IMR-90 (cell line): ENCODE results near the gene PPM1K.

Experiments
- BHLHE40 ChIP-seq: fragments of 150-350 bp; IDR thresholded peaks from 2 replicates; pipeline ENCODE4 v1.6.1; 2016; ENCODE audit warnings: mild to moderate bottlenecking, low read depth, low read length
- CEBPB ChIP-seq: IDR thresholded peaks from 2 replicates; pipeline ENCODE4 v1.6.1; 2012; ENCODE audit warnings: low read depth, low read length, improper control_type of control experiment
- POLR2A ChIP-seq: IDR thresholded peaks from 2 replicates; pipeline ENCODE4 v1.6.1; 2012; ENCODE audit warnings: mild to moderate bottlenecking, low read depth, low read length
- RCOR1 ChIP-seq: IDR thresholded peaks from 2 replicates; pipeline ENCODE4 v1.6.1; 2012; ENCODE audit warnings: mild to moderate bottlenecking, low read length, improper control_type of control experiment; ENCODE audit not compliant: insufficient replicate concordance
- TF ChIP-seq, protein P1 (sequence below): conservative IDR thresholded peaks from 2 replicates; pipeline ENCODE4 v1.5.1; 2012; ENCODE audit warnings: mild to moderate bottlenecking, low read depth, low read length, improper control_type of control experiment

GRCh38 chr4:88226143-88226542 is 58.2 kb downstream of the PPM1K start:
- TF ChIP-seq, protein P1, sequence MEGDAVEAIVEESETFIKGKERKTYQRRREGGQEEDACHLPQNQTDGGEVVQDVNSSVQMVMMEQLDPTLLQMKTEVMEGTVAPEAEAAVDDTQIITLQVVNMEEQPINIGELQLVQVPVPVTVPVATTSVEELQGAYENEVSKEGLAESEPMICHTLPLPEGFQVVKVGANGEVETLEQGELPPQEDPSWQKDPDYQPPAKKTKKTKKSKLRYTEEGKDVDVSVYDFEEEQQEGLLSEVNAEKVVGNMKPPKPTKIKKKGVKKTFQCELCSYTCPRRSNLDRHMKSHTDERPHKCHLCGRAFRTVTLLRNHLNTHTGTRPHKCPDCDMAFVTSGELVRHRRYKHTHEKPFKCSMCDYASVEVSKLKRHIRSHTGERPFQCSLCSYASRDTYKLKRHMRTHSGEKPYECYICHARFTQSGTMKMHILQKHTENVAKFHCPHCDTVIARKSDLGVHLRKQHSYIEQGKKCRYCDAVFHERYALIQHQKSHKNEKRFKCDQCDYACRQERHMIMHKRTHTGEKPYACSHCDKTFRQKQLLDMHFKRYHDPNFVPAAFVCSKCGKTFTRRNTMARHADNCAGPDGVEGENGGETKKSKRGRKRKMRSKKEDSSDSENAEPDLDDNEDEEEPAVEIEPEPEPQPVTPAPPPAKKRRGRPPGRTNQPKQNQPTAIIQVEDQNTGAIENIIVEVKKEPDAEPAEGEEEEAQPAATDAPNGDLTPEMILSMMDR, result no peak
- no peak for TF ChIP-seq POLR2A
- TF ChIP-seq BHLHE40, result no peak
- TF ChIP-seq CEBPB, result no peak
- TF ChIP-seq RCOR1, result no peak
